Kidney (tissue), 14 donors: ENCODE results near the gene FBLN2. TPM values are rescaled to one million over a fixed set of nuclear protein-coding genes. Genes with fewer than 3 reads are reported as not detected.

Experiments used
- DNase-seq, 5 donors: peaks; one replicate each; pipeline ENCODE4 v3.0.0-alpha.2; 2013 to 2020
- FAIRE-seq: peaks from 2 replicates; lab custom pipeline; 2012; peaks lifted over from hg19 to GRCh38; lab: Jason Lieb, UNC
- H3K27ac ChIP-seq, 2 donors: one replicate each; pipeline ENCODE4 v1.7.0; 2013; ENCODE audit warnings: low read depth in 2 of 2, low read length in 2 of 2, inconsistent platforms in 1 of 2
- H3K27me3 ChIP-seq: one replicate; pipeline ENCODE4 v1.7.1; 2013; ENCODE audit warnings: low read length, inconsistent platforms; ENCODE audit not compliant: control insufficient read depth, insufficient read depth
- H3K36me3 ChIP-seq, 3 donors: one replicate each; pipeline versions ENCODE4 v1.7.0 to v1.7.1; 2013; ENCODE audit warnings: low read length in 3 of 3, control low read depth in 1 of 3, inconsistent platforms in 1 of 3; ENCODE audit not compliant: insufficient read depth in 3 of 3, control insufficient read depth in 2 of 3
- H3K4me1 ChIP-seq, 3 donors: one replicate each; pipeline versions ENCODE4 v1.7.0 to v1.7.1; 2013; ENCODE audit warnings: low read length in 3 of 3, inconsistent platforms in 1 of 3, low read depth in 1 of 3; ENCODE audit not compliant: control insufficient read depth in 2 of 3, insufficient read depth in 2 of 3
- H3K4me3 ChIP-seq, 3 donors: one replicate each; pipeline versions ENCODE4 v1.7.0 to v1.8.1; 2013; ENCODE audit warnings: low read length in 3 of 3, control low read depth in 1 of 3, inconsistent platforms in 1 of 3
- H3K9ac ChIP-seq, 3 donors: one replicate each; pipeline versions ENCODE4 v1.7.0 to v1.7.1; 2013; ENCODE audit warnings: low read length in 3 of 3, control low read depth in 1 of 3, inconsistent platforms in 1 of 3
- H3K9me3 ChIP-seq, 3 donors: one replicate each; pipeline versions ENCODE4 v1.7.0 to v1.7.1; 2013; ENCODE audit warnings: low read length in 3 of 3, control low read depth in 1 of 3, inconsistent platforms in 1 of 3; ENCODE audit not compliant: control insufficient read depth in 2 of 3, insufficient read depth in 1 of 3
- CTCF ChIP-seq: IDR thresholded peaks from 3 replicates; pipeline ENCODE4 v1.5.1; 2012; ENCODE audit warnings: mild to moderate bottlenecking, moderate library complexity, borderline replicate concordance; ENCODE audit not compliant: insufficient read depth; ENCODE audit errors: extremely low read depth
- intact Hi-C: fragments of 100-400 bp; cut with DNase I; formaldehyde crosslinking; loops from one replicate; pipeline ENCODE4 v1.11.1; 2022
- polyA plus RNA-seq: library from polyadenylated mRNA; stranded (reverse); fragments of 350-450 nt; fragmentation: Illumina TruSeq; extraction: RNeasy Lipid Tissue Mini Kit (QIAGEN cat#74804); gene quantifications from one replicate; pipeline ENCODE4 v1.2.3, GENCODE V29; 2014; ENCODE audit warnings: low read depth, low replicate concordance; ENCODE audit not compliant: insufficient read depth
- total RNA-seq: library from RNA; stranded (reverse); fragmentation: NEBNext Ultra II Directional; extraction: Animal tissue kit (Norgen Biotek cat#: 25700); gene quantifications from one replicate; pipeline ENCODE4 v1.2.1, GENCODE V29; 2021
- donor health status: control.
- donor health status: control.
- donor health status: control.
- donor health status: control.
- donor health status: control.
- donor health status: DM: yes; HTN: yes; CAD: no.
- donor health status: Normal renal cell carcinoma (clear cell type).

Gene FBLN2
- total and polyA plus RNA-seq, 2 donors from 2014 or later: 3.2 to 43.4 TPM

- H3K9me3 ChIP-seq: no peaks in the 10 kb centered on the region
- no peak overlapping the region for H3K4me3 ChIP-seq
- no peak for DNase-seq
- FAIRE-seq: no peak
- no peaks in the 10 kb centered on the region for H3K36me3 ChIP-seq
- no peaks in the 10 kb centered on the region for H3K4me1 ChIP-seq
- no peak for TF ChIP-seq CTCF
- no peak overlapping the region for H3K27ac ChIP-seq
- intact Hi-C loops: no loop called here
- no peak overlapping the region for H3K9ac ChIP-seq
- H3K27me3 ChIP-seq: no peaks in the 10 kb centered on the region
These were observed 46.6 kb downstream of the FBLN2 start for GRCh38 chr3:13595485-13595884.

- Histone ChIP-seq H3K9ac (no peak overlapping the region), H3K4me1 (no peaks in the 10 kb centered on the region), H3K36me3 (no peaks in the 10 kb centered on the region), H3K9me3 (no peaks in the 10 kb centered on the region), H3K27ac (no peak overlapping the region), H3K27me3 (no peaks in the 10 kb centered on the region), H3K4me3 (no peak overlapping the region)
- DNase-seq: no peak
- TF ChIP-seq CTCF: no peak
- FAIRE-seq: no peak
- intact Hi-C loops: no loop called here
These were observed 47.7 kb downstream of the FBLN2 start for GRCh38 chr3:13596426-13597205.

- no peak for TF ChIP-seq CTCF
- DNase-seq (no peak), FAIRE-seq (no peak)
- Histone ChIP-seq H3K9ac (no peak overlapping the region), H3K27me3 (no peaks in the 10 kb centered on the region), H3K36me3 (no peaks in the 10 kb centered on the region), H3K27ac (no peak overlapping the region), H3K4me1 (no peaks in the 10 kb centered on the region), H3K9me3 (no peaks in the 10 kb centered on the region), H3K4me3 (no peak overlapping the region)
- intact Hi-C loops: no loop called here
These were observed 48.7 kb downstream of the FBLN2 start for GRCh38 chr3:13597661-13598060.
